Tibial nerve (tissue), 3 donors: ENCODE data around the gene ARMS2.

ENCODE experiments used
- CTCF ChIP-seq, 5 experiments: fragments of 200-600 bp in 3 of 5; fragments of 450-650 bp in 2 of 5; sonication (generic) in 3 of 5; IDR thresholded peaks; one replicate each; pipeline ENCODE4 v1.5.1; 2016 to 2019; ENCODE audit warnings: antibody characterized with exemption in 5 of 5, mild to moderate bottlenecking in 3 of 5, moderate library complexity in 2 of 5
- POLR2A ChIP-seq, 2 donors: fragments of 450-650 bp; IDR thresholded peaks; one replicate each; pipeline ENCODE4 v1.6.1; 2017; ENCODE audit warnings: antibody characterized with exemption in 2 of 2, mild to moderate bottlenecking in 2 of 2, moderate library complexity in 2 of 2

- TF ChIP-seq POLR2A (IDR thresholded peaks at IDR 0.05) = no peak
- TF ChIP-seq CTCF (IDR thresholded peaks at IDR 0.05) = no peak
These were observed 12.5 kb downstream of the ARMS2 start for GRCh38 chr10:122466951-122467381.
